DMS53 (cell line): Measurements from ENCODE around the gene AP2A2.
A peak's percentile ranks its signal among the peaks of the same experiment; 100 is the strongest.

Source experiments
- DNase-seq: peaks from one replicate; lab custom pipeline; 2025; lab: John Stamatoyannopoulos, UW

AP2A2 gene

GRCh38 chr11:924406-925157 is 1.1 kb upstream of the AP2A2 start:
- no peak for DNase-seq

GRCh38 chr11:925158-925495 is 543 bp upstream of the AP2A2 start:
- no peak for DNase-seq

- DNase-seq = peak; percentile 33
Measured at GRCh38 chr11:926341-926916, 759 bp downstream of the AP2A2 start.

- DNase-seq = no peak
Measured at GRCh38 chr11:927871-928270, 2.2 kb downstream of the AP2A2 start.

- DNase-seq = no peak
Measured at GRCh38 chr11:928786-929185, 3.1 kb downstream of the AP2A2 start.

GRCh38 chr11:929405-929804 is 3.7 kb downstream of the AP2A2 start:
- DNase-seq = no peak

- no peak for DNase-seq
Measured at GRCh38 chr11:931385-931784, 5.7 kb downstream of the AP2A2 start.

GRCh38 chr11:932435-932834 is 6.8 kb downstream of the AP2A2 start:
- no peak for DNase-seq

GRCh38 chr11:933142-933851 is 7.6 kb downstream of the AP2A2 start:
- DNase-seq = no peak

GRCh38 chr11:933936-934335 is 8.3 kb downstream of the AP2A2 start:
- DNase-seq = no peak

- DNase-seq = no peak
Measured at GRCh38 chr11:934527-934926, 8.9 kb downstream of the AP2A2 start.

- peak; percentile 54 for DNase-seq
Measured at GRCh38 chr11:936199-936598, 10.5 kb downstream of the AP2A2 start.

GRCh38 chr11:937841-938261 is 12.2 kb downstream of the AP2A2 start:
- no peak for DNase-seq

GRCh38 chr11:940496-941135 is 14.9 kb downstream of the AP2A2 start:
- DNase-seq = no peak

GRCh38 chr11:942823-943222 is 17.2 kb downstream of the AP2A2 start:
- no peak for DNase-seq

- DNase-seq = no peak
Measured at GRCh38 chr11:944711-945470, 19.2 kb downstream of the AP2A2 start.

GRCh38 chr11:945986-946385 is 20.3 kb downstream of the AP2A2 start:
- DNase-seq = peak; percentile 34

GRCh38 chr11:947744-948143 is 22.1 kb downstream of the AP2A2 start:
- DNase-seq = no peak

- no peak for DNase-seq
Measured at GRCh38 chr11:951507-951906, 25.8 kb downstream of the AP2A2 start.

- DNase-seq = peak; percentile 85
Measured at GRCh38 chr11:952406-953385, 27.0 kb downstream of the AP2A2 start.

- DNase-seq = no peak
Measured at GRCh38 chr11:953512-953911, 27.8 kb downstream of the AP2A2 start.
